Calu3 (cell line): ENCODE measurements around the gene MRPS23. TPM values are rescaled to one million over a fixed set of nuclear protein-coding genes. Genes with fewer than 3 reads are reported as not detected.

Experiments used
- BruUV-seq: library from RNA; stranded (reverse); fragments of 400-500 nt; replicated peaks from 2 replicates; lab custom pipeline; 2021; lab: Mats Ljungman, UMichigan
- CTCF ChIA-PET: fragments of 300-600 bp; sonication (Branson Sonifier 250); formaldehyde crosslinking; loops from one replicate; lab custom pipeline; 2022; ENCODE audit warnings: antibody characterized with exemption; lab: Charles Lee
- DNase-seq: peaks from one replicate; pipeline ENCODE4 v3.0.0; 2022
- H3K27ac Mint-ChIP-seq: one replicate; pipeline ENCODE4 v1.8.0; 2022; ENCODE audit warnings: mixed read lengths; ENCODE audit not compliant: unreplicated experiment
- H3K27me3 Mint-ChIP-seq: one replicate; pipeline ENCODE4 v1.8.0; 2022; ENCODE audit warnings: mixed read lengths; ENCODE audit not compliant: unreplicated experiment
- H3K36me3 Mint-ChIP-seq: one replicate; pipeline ENCODE4 v1.8.0; 2022; ENCODE audit warnings: mild to moderate bottlenecking, moderate library complexity, mixed read lengths; ENCODE audit not compliant: insufficient read depth, unreplicated experiment
- H3K4me1 Mint-ChIP-seq: one replicate; pipeline ENCODE4 v1.8.0; 2022; ENCODE audit warnings: mild to moderate bottlenecking, low read depth, mixed read lengths; ENCODE audit not compliant: unreplicated experiment
- H3K4me3 Mint-ChIP-seq: one replicate; pipeline ENCODE4 v1.8.0; 2022; ENCODE audit warnings: mild to moderate bottlenecking, low read depth, moderate library complexity, mixed read lengths; ENCODE audit not compliant: unreplicated experiment
- H3K9me3 Mint-ChIP-seq: one replicate; pipeline ENCODE4 v1.8.0; 2022; ENCODE audit warnings: low read depth, mixed read lengths; ENCODE audit not compliant: unreplicated experiment
- CTCF ChIP-seq: fragments of 200-600 bp; IDR thresholded peaks from one replicate; pipeline ENCODE4 v1.8.0; 2022; ENCODE audit warnings: antibody characterized with exemption; ENCODE audit not compliant: unreplicated experiment
- intact Hi-C: fragments of 100-400 bp; cut with micrococcal nuclease; formaldehyde crosslinking; loops from one replicate; pipeline ENCODE4 v1.10.0; 2022; ENCODE audit not compliant: unreplicated experiment
- total RNA-seq: library from RNA; stranded (reverse); gene quantifications from 2 replicates; pipeline ENCODE4 v1.2.3, GENCODE V29; 2022

MRPS23 gene
- total RNA-seq, 1 experiment from 2014 or later = 38.1 TPM

GRCh38 chr17:57874434-57875289 lies 24.8 kb upstream of the MRPS23 start:
- Mint-ChIP-seq H3K27me3 (no peaks in the 10 kb centered on the region), H3K9me3 (no peaks in the 10 kb centered on the region), H3K27ac (no peak overlapping the region), H3K4me1 (peaks cover 20% of the 10 kb centered on the region), H3K36me3 (peaks cover 9% of the 10 kb centered on the region), H3K4me3 (no peak overlapping the region)
- no peak for TF ChIP-seq CTCF
- intact Hi-C loops = loop anchor here (5.0 kb wide), 2 partner anchors 73 to 113 kb away; partner anchors contain the start of gene VEZF1
- BruUV-seq = no TSS peak
- CTCF ChIA-PET = interaction anchor here (0.6 to 2.0 kb wide), 11 partner anchors 14 to 125 kb away, joined by 3 to 11 read pairs (median 3); partner anchors contain the start of gene CUEDC1
- DNase-seq = no peak

GRCh38 chr17:57874058-57874419 lies 24.2 kb upstream of the MRPS23 start:
- no peak for TF ChIP-seq CTCF
- no peak for DNase-seq
- intact Hi-C loops = no loop called here
- Mint-ChIP-seq H3K27me3 (no peaks in the 10 kb centered on the region), H3K27ac (no peak overlapping the region), H3K9me3 (no peaks in the 10 kb centered on the region), H3K4me1 (peaks cover 14% of the 10 kb centered on the region), H3K36me3 (peaks cover 3% of the 10 kb centered on the region), H3K4me3 (no peak overlapping the region)
- BruUV-seq = no TSS peak
- CTCF ChIA-PET = interaction anchor here (2.0 kb wide), 1 partner anchor 14 kb away, joined by 11 read pairs; no protein-coding TSS in a partner anchor

GRCh38 chr17:57873261-57874057 lies 23.6 kb upstream of the MRPS23 start:
- TF ChIP-seq CTCF = no peak
- Mint-ChIP-seq H3K4me1 (peaks cover 11% of the 10 kb centered on the region), H3K36me3 (peaks cover 3% of the 10 kb centered on the region), H3K27ac (no peak overlapping the region), H3K4me3 (no peak overlapping the region), H3K27me3 (no peaks in the 10 kb centered on the region), H3K9me3 (no peaks in the 10 kb centered on the region)
- CTCF ChIA-PET = no interaction called here
- DNase-seq = no peak
- BruUV-seq = no TSS peak
- intact Hi-C loops = no loop called here

- CTCF ChIA-PET = no interaction called here
- TF ChIP-seq CTCF = no peak
- DNase-seq = no peak
- Mint-ChIP-seq H3K27me3 (no peaks in the 10 kb centered on the region), H3K36me3 (peaks cover 6% of the 10 kb centered on the region), H3K4me1 (peaks cover 17% of the 10 kb centered on the region), H3K9me3 (no peaks in the 10 kb centered on the region), H3K4me3 (no peak overlapping the region), H3K27ac (no peak overlapping the region)
- no TSS peak for BruUV-seq
- intact Hi-C loops = no loop called here
Measured at GRCh38 chr17:57872536-57872935, 22.7 kb upstream of the MRPS23 start.
